HG03460 (cell line): ENCODE data around the gene SCD5.

Experiments used
- ATAC-seq: cut with Tn5 transposase; IDR thresholded peaks from one replicate; pipeline ENCODE4 v1.9.1; 2021; ENCODE audit not compliant: unreplicated experiment

Gene SCD5

GRCh38 chr4:82643994-82644733 is 154.4 kb downstream of the SCD5 start:
- ATAC-seq, result no peak

GRCh38 chr4:82642331-82642730 is 156.3 kb downstream of the SCD5 start:
- no peak for ATAC-seq

GRCh38 chr4:82640540-82640939 is 158.1 kb downstream of the SCD5 start:
- no peak for ATAC-seq

GRCh38 chr4:82639971-82640370 is 158.6 kb downstream of the SCD5 start:
- no peak for ATAC-seq

- no peak for ATAC-seq
These were observed 160.1 kb downstream of the SCD5 start for GRCh38 chr4:82638479-82638878.

GRCh38 chr4:82630079-82630478 is 168.5 kb downstream of the SCD5 start:
- ATAC-seq, result no peak

GRCh38 chr4:82629238-82630000 is 169.2 kb downstream of the SCD5 start:
- ATAC-seq, result no peak

GRCh38 chr4:82626251-82626868 is 172.2 kb downstream of the SCD5 start:
- no peak for ATAC-seq

GRCh38 chr4:82624819-82625218 is 173.8 kb downstream of the SCD5 start:
- ATAC-seq, result no peak

GRCh38 chr4:82623121-82623683 is 175.4 kb downstream of the SCD5 start:
- ATAC-seq, result no peak

- no peak for ATAC-seq
These were observed 177.3 kb downstream of the SCD5 start for GRCh38 chr4:82621251-82621650.

GRCh38 chr4:82620126-82620735 is 178.4 kb downstream of the SCD5 start:
- ATAC-seq, result no peak

GRCh38 chr4:82618103-82618720 is 180.4 kb downstream of the SCD5 start:
- ATAC-seq, result no peak

GRCh38 chr4:82614838-82615449 is 183.7 kb downstream of the SCD5 start:
- no peak for ATAC-seq

GRCh38 chr4:82613121-82613520 is 185.5 kb downstream of the SCD5 start:
- ATAC-seq, result no peak

- no peak for ATAC-seq
These were observed 186.6 kb downstream of the SCD5 start for GRCh38 chr4:82611982-82612381.

GRCh38 chr4:82611527-82611926 is 187.1 kb downstream of the SCD5 start:
- no peak for ATAC-seq

- no peak for ATAC-seq
These were observed 188.6 kb downstream of the SCD5 start for GRCh38 chr4:82610041-82610440.

- ATAC-seq, result no peak
These were observed 192.0 kb downstream of the SCD5 start for GRCh38 chr4:82606622-82607021.

GRCh38 chr4:82604522-82604921 is 194.1 kb downstream of the SCD5 start:
- no peak for ATAC-seq
